Subcutaneous abdominal adipose tissue (tissue), 5 donors: Measurements from ENCODE around the gene UBIAD1.
A peak's percentile ranks its signal among the peaks of the same experiment; 100 is the strongest.

ENCODE experiments used
- H3K27ac ChIP-seq: one replicate; pipeline ENCODE4 v1.7.0; 2013; ENCODE audit warnings: low read depth, mild to moderate bottlenecking, inconsistent platforms, low read length, moderate library complexity
- H3K27me3 ChIP-seq, 5 donors: one replicate each; pipeline ENCODE4 v1.7.0; 2013; ENCODE audit warnings: low read length in 5 of 5, inconsistent platforms in 1 of 5; ENCODE audit not compliant: control insufficient read depth in 5 of 5, insufficient read depth in 4 of 5
- H3K36me3 ChIP-seq, 5 donors: one replicate each; pipeline ENCODE4 v1.7.0; 2013; ENCODE audit warnings: low read length in 5 of 5; ENCODE audit not compliant: control insufficient read depth in 5 of 5, insufficient read depth in 5 of 5
- H3K4me1 ChIP-seq, 5 donors: one replicate each; pipeline ENCODE4 v1.7.0; 2013; ENCODE audit warnings: low read length in 5 of 5, mild to moderate bottlenecking in 3 of 5, moderate library complexity in 1 of 5; ENCODE audit not compliant: control insufficient read depth in 5 of 5, insufficient read depth in 5 of 5
- H3K4me3 ChIP-seq, 5 donors: one replicate each; pipeline ENCODE4 v1.7.0; 2013; ENCODE audit warnings: low read length in 5 of 5, low read depth in 1 of 5
- H3K9ac ChIP-seq, 5 donors: one replicate each; pipeline ENCODE4 v1.7.0; 2013; ENCODE audit warnings: low read length in 5 of 5, mild to moderate bottlenecking in 4 of 5, moderate library complexity in 3 of 5
- H3K9me3 ChIP-seq, 5 donors: one replicate each; pipeline ENCODE4 v1.7.0; 2013; ENCODE audit warnings: low read length in 5 of 5; ENCODE audit not compliant: control insufficient read depth in 5 of 5
- donor health status: healthy.
- donor health status: healthy.
- donor health status: healthy.
- donor health status: healthy.
- donor health status: healthy.

The UBIAD1 gene

GRCh38 chr1:11326070-11326469 is 53.1 kb downstream of the UBIAD1 start:
- H3K4me3 ChIP-seq = no peak overlapping the region
- no peaks in the 10 kb centered on the region for H3K4me1 ChIP-seq
- H3K9ac ChIP-seq = no peak overlapping the region
- H3K36me3 ChIP-seq = no peaks in the 10 kb centered on the region
- H3K27me3 ChIP-seq = peaks cover 4 to 18% (median 13%) of the 10 kb centered on the region in 5 donors
- no peaks in the 10 kb centered on the region for H3K9me3 ChIP-seq
- H3K27ac ChIP-seq = no peak overlapping the region

DNA sequence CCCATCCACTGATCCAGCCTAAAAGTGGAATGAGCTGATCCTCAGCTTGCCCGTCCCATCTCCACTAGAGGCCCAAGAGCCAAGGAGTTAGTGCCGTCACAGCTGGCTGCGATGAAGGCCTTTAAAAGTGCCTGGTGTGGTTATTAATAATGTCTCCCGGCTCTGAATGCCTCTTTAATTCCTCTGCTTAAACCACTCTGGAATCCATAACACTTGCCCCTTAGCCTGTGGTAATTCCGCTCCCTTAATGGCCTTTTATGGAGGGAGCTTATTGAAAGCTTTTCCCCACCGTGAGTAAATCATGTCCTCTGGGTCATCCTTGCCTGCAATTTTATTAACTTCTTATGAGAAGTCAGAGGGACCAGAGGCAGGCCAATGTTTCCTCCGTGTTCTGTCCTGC is 55.4 kb downstream of the UBIAD1 start:
- Histone ChIP-seq H3K9ac (peak overlapping the region in 1 of 5 donors; percentile 40), H3K36me3 (no peaks in the 10 kb centered on the region), H3K27me3 (peaks cover 4 to 20% (median 13%) of the 10 kb centered on the region in 5 donors), H3K27ac (no peak overlapping the region), H3K4me3 (no peak overlapping the region), H3K4me1 (no peaks in the 10 kb centered on the region), H3K9me3 (no peaks in the 10 kb centered on the region)

DNA sequence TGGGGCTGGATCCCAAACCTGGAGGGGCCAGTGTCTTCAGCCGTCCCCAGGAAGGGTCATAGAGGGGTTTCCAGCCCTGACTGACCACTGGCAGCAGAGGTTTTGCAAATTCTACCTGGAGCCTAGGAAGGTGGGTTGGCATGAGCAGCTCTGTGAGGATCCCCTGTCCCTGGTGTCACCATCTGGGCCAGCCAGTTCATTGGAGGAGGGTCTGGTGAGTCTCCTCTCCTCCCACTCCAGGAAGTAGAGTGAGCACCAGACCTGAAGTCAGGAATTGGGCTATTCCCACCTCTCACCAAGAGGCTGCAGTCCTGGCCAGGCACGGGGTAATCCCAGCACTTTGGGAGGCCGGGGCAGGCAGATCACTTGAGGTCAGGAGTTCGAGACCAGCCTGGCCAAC is 57.4 kb downstream of the UBIAD1 start:
- H3K9ac ChIP-seq = no peak overlapping the region
- H3K27me3 ChIP-seq = peaks cover 0 to 17% (median 15%) of the 10 kb centered on the region in 5 donors
- H3K4me3 ChIP-seq = no peak overlapping the region
- H3K9me3 ChIP-seq = no peaks in the 10 kb centered on the region
- no peaks in the 10 kb centered on the region for H3K36me3 ChIP-seq
- no peak overlapping the region for H3K27ac ChIP-seq
- H3K4me1 ChIP-seq = no peaks in the 10 kb centered on the region

GRCh38 chr1:11331036-11331944 is 58.3 kb downstream of the UBIAD1 start:
- no peaks in the 10 kb centered on the region for H3K36me3 ChIP-seq
- no peaks in the 10 kb centered on the region for H3K4me1 ChIP-seq
- no peaks in the 10 kb centered on the region for H3K9me3 ChIP-seq
- no peak overlapping the region for H3K4me3 ChIP-seq
- H3K27me3 ChIP-seq = peaks cover 0 to 23% (median 16%) of the 10 kb centered on the region in 5 donors
- H3K27ac ChIP-seq = no peak overlapping the region
- no peak overlapping the region for H3K9ac ChIP-seq

- Histone ChIP-seq H3K4me3 (no peak overlapping the region), H3K27ac (no peak overlapping the region), H3K9me3 (no peaks in the 10 kb centered on the region), H3K36me3 (no peaks in the 10 kb centered on the region), H3K4me1 (no peaks in the 10 kb centered on the region), H3K9ac (no peak overlapping the region), H3K27me3 (peaks cover 0 to 27% (median 16%) of the 10 kb centered on the region in 5 donors)
Observed at GRCh38 chr1:11331945-11332546, 59.0 kb downstream of the UBIAD1 start.

DNA sequence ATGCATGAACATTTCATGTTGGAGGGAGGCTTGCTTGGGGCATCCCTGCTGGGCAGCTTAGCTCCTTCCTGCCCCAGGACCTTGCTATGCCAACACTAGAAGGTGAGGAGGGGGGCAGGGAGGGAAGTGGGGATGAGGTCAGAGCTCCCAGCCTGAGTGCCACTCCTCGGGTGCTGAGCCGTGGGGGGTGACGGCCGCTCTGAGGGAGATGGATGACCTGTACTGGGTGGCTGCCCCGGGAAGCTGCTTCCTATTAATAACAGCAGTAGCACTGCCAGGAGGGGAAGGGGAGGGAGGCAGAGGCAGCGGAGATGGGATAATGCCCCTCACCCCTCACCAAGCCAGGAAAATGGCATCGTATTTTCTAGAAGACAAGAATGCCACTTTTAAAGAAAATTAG is 60.6 kb downstream of the UBIAD1 start:
- H3K4me1 ChIP-seq = no peaks in the 10 kb centered on the region
- no peak overlapping the region for H3K27ac ChIP-seq

GRCh38 chr1:11334261-11334804 is 61.3 kb downstream of the UBIAD1 start:
- Histone ChIP-seq H3K36me3 (no peaks in the 10 kb centered on the region), H3K9me3 (no peaks in the 10 kb centered on the region), H3K9ac (no peak overlapping the region), H3K27ac (no peak overlapping the region), H3K4me1 (no peaks in the 10 kb centered on the region), H3K27me3 (peaks cover 7 to 39% (median 22%) of the 10 kb centered on the region in 5 donors), H3K4me3 (no peak overlapping the region)

More for the DNA sequence above, 60.6 kb downstream of the UBIAD1 start:
- no peaks in the 10 kb centered on the region for H3K9me3 ChIP-seq
- no peaks in the 10 kb centered on the region for H3K36me3 ChIP-seq
- no peak overlapping the region for H3K9ac ChIP-seq
- H3K4me3 ChIP-seq = no peak overlapping the region
- peaks cover 5 to 34% (median 22%) of the 10 kb centered on the region in 5 donors for H3K27me3 ChIP-seq

DNA sequence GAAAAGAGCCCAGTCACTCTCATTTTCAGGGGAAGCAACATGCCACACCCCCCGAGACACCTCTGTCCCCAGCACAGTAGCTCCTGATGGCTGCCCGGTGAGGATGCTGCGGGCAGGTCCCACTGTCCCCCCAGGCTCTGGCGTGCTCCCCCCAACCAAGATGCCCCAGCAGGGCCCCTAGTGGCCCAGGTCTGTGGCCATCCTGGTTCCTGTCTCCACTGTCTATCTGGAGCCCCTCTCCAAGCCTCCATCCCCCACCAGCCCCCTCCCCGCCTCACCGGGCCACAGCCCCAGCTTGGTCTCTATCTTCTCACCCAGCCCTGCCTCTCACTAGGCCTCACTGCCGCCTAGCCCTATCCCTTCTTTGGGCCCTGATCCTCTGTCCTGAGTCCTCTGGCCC is 61.8 kb downstream of the UBIAD1 start:
- Histone ChIP-seq H3K9ac (no peak overlapping the region), H3K36me3 (no peaks in the 10 kb centered on the region), H3K4me1 (no peaks in the 10 kb centered on the region), H3K27ac (no peak overlapping the region), H3K4me3 (no peak overlapping the region), H3K9me3 (no peaks in the 10 kb centered on the region), H3K27me3 (peaks cover 7 to 41% (median 24%) of the 10 kb centered on the region in 5 donors)

- peaks cover 0 to 4% (median 0%) of the 10 kb centered on the region in 5 donors for H3K4me1 ChIP-seq
- H3K4me3 ChIP-seq = no peak overlapping the region
- H3K9me3 ChIP-seq = no peaks in the 10 kb centered on the region
- no peak overlapping the region for H3K27ac ChIP-seq
- peaks cover 14 to 48% (median 28%) of the 10 kb centered on the region in 5 donors for H3K27me3 ChIP-seq
- H3K9ac ChIP-seq = no peak overlapping the region
- no peaks in the 10 kb centered on the region for H3K36me3 ChIP-seq
Observed at GRCh38 chr1:11335417-11336056, 62.5 kb downstream of the UBIAD1 start.
